Measurements from ENCODE around the gene DOHH. TPM values are rescaled to one million over a fixed set of nuclear protein-coding genes. Genes with fewer than 3 reads are reported as not detected.

DOHH gene
- total and polyA plus RNA-seq, 9 of the 15 experiments (the other 6 are each of a cell fraction or from before 2014, with no cell fraction given), result 0.14 to 47.2 (median 5.1) TPM

DNA sequence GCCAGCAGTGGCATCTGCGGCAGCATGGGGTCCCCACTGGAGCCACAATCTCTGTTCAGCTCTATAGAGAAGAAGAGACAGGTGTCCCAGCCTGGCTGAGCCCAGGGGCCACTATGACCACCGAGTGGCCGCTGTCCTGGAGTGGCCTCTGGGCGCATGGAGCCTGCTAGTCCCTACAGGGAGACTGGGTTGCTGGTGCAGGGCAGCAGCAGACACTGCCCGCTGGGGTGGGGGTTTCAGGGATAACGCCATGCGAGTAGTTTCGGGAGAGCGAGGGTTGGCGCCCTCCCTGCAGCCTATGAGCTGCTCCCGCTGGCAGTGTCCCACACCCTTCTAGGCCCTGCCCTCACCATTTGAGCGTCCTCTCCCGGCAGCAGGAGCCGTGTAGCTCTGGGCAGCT is 27.6 kb upstream of the DOHH start:
- ATAC-seq (no peak), FAIRE-seq (no peak), DNase-seq (ENCODE audit: extremely low read depth in 1 of 4, low spot score in 3 of 4) (no peak)
- Histone ChIP-seq H3K79me2 (ENCODE audit: control insufficient read depth, insufficient read depth, low read length) (peaks cover 7% of the 10 kb centered on the region; the same call in 2 of the 3 replicates), H2AFZ (ENCODE audit: low read depth, low read length) (no peak overlapping the region), H3K4me2 (ENCODE audit: insufficient read depth, low read length) (no peak overlapping the region), H3K9me1 (ENCODE audit: control insufficient read depth, insufficient read depth, low read length) (peaks cover 2% of the 10 kb centered on the region), H3K4me3 (no peak overlapping the region), H3K4me1 (replicated peaks in 1 of 2; ENCODE audit: control insufficient read depth in 2 of 2, insufficient read depth in 2 of 2, low read length in 2 of 2) (peaks cover 0 to 40% of the 10 kb centered on the region in 2 experiments; a peak in 2 of 5 replicates), H3K36me3 (ENCODE audit: control insufficient read depth, insufficient read depth, low read length) (peaks cover 70% of the 10 kb centered on the region; the same call in 1 of the 3 replicates), H3K27me3 (ENCODE audit: control insufficient read depth in 2 of 2, insufficient read depth in 2 of 2, low read length in 2 of 2) (no peaks in the 10 kb centered on the region), H4K20me1 (replicated peaks; ENCODE audit: control insufficient read depth, insufficient read depth, low read length) (peaks cover 7% of the 10 kb centered on the region; the same call in 1 of the 2 replicates), H3K27ac (ENCODE audit: extremely low read depth, low read depth, low read length) (no peak overlapping the region), H3K9me3 (replicated peaks; ENCODE audit: control insufficient read depth, insufficient read depth, low read depth, low read length) (no peaks in the 10 kb centered on the region), H3K9ac (ENCODE audit: insufficient read depth in 1 of 2, low read depth in 2 of 2, low read length in 2 of 2) (no peak overlapping the region; a peak in 1 of 4 replicates)
- POLR2A ChIA-PET, result interaction anchor here (0.6 to 1.8 kb wide), 5 partner anchors 8 to 1113 kb away, joined by 3 to 6 read pairs (median 3); no protein-coding TSS in a partner anchor
- CTCF ChIA-PET (ENCODE audit: low intra/inter-chr PET ratio), result no interaction called here
- intact Hi-C loops (cut with micrococcal nuclease), result no loop called here
- BruUV-seq (replicated peaks), result no TSS peak
- in situ Hi-C loops (cut with MboI), result no loop called here
- no peak for TF ChIP-seq NONO (IDR thresholded peaks at IDR 0.05; ENCODE audit: low read depth in 2 of 2, low read length in 1 of 2)
- TF ChIP-seq POLR2AphosphoS5 (IDR thresholded peaks at IDR 0.05; ENCODE audit: control insufficient read depth, insufficient read depth, low read depth, low read length), result 0 out of 2 replicates have a peak, but pooled peaks have one; percentile 22
- TF ChIP-seq ZNF507 (tag; conservative IDR thresholded peaks at IDR 0.05), result no peak
- 96% methylated on average over 13 of the region's 14 CpGs for WGBS (ENCODE audit: insufficient coverage, low coverage, missing lambda C conversion rate)

DNA sequence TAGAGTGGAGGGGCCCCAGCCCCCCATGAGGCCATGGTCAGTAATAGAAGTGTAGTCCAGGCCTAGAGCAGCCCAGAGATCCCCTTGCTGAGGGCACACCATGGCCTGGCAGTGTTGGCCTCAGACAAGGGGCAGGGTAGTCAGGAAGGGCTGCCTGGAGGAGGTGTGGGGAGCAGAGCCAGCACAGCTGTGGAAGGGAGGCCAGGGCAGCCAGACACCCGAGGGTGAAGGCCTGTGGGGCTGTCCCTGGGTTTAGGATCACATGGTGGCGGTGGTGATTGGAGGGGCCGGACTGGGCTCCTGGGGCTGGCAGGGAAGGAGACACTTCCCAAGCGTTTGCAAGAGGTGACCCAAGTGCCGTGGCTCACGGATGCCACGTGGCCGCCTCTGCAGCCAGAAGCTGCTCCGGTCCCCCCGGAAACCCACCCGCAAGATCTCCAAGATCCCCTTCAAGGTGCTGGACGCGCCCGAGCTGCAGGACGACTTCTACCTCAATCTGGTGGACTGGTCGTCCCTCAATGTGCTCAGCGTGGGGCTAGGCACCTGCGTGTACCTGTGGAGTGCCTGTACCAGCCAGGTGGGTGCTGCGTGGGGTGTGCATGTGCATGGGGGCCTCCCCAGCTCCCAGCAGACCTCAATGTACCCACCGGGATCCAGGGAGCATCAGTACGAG is 26.9 kb upstream of the DOHH start:
- no peaks in the 10 kb centered on the region for H3K9me3 ChIP-seq (replicated peaks; ENCODE audit: control insufficient read depth, insufficient read depth, low read depth, low read length)
- no TSS peak for BruUV-seq (replicated peaks)
- H3K9me1 ChIP-seq (ENCODE audit: control insufficient read depth, insufficient read depth, low read length), result peaks cover 2% of the 10 kb centered on the region
- FAIRE-seq (no peak), ATAC-seq (no peak), DNase-seq (ENCODE audit: extremely low read depth in 1 of 4, low spot score in 3 of 4) (no peak)
- H3K9ac ChIP-seq (ENCODE audit: insufficient read depth in 1 of 2, low read depth in 2 of 2, low read length in 2 of 2), result peak overlapping the region in 1 of 2 experiments; percentile 17; a peak in 1 of 4 replicates
- H4K20me1 ChIP-seq (replicated peaks; ENCODE audit: control insufficient read depth, insufficient read depth, low read length), result peaks cover 7% of the 10 kb centered on the region; the same call in 1 of the 2 replicates
- no peak overlapping the region for H3K4me3 ChIP-seq
- peaks cover 0 to 46% of the 10 kb centered on the region in 2 experiments; a peak in 2 of 5 replicates for H3K4me1 ChIP-seq (replicated peaks in 1 of 2; ENCODE audit: control insufficient read depth in 2 of 2, insufficient read depth in 2 of 2, low read length in 2 of 2)
- POLR2A ChIA-PET, result interaction anchor here (0.6 to 1.8 kb wide), 6 partner anchors 8 to 106 kb away, joined by 3 to 6 read pairs (median 3); no protein-coding TSS in a partner anchor
- H2AFZ ChIP-seq (ENCODE audit: low read depth, low read length), result no peak overlapping the region
- intact Hi-C loops (cut with micrococcal nuclease), result no loop called here
- H3K79me2 ChIP-seq (ENCODE audit: control insufficient read depth, insufficient read depth, low read length), result peaks cover 14% of the 10 kb centered on the region
- 94% methylated on average over 17 of the region's 21 CpGs for WGBS (ENCODE audit: insufficient coverage, low coverage, missing lambda C conversion rate)
- in situ Hi-C loops (cut with MboI), result no loop called here
- no peaks in the 10 kb centered on the region for H3K27me3 ChIP-seq (ENCODE audit: control insufficient read depth in 2 of 2, insufficient read depth in 2 of 2, low read length in 2 of 2)
- H3K36me3 ChIP-seq (ENCODE audit: control insufficient read depth, insufficient read depth, low read length), result peaks cover 67% of the 10 kb centered on the region; the same call in 1 of the 3 replicates
- H3K27ac ChIP-seq (ENCODE audit: extremely low read depth, low read depth, low read length), result no peak overlapping the region
- CTCF ChIA-PET (ENCODE audit: low intra/inter-chr PET ratio), result no interaction called here
- H3K4me2 ChIP-seq (ENCODE audit: insufficient read depth, low read length), result no peak overlapping the region
- TF ChIP-seq, protein P1, sequence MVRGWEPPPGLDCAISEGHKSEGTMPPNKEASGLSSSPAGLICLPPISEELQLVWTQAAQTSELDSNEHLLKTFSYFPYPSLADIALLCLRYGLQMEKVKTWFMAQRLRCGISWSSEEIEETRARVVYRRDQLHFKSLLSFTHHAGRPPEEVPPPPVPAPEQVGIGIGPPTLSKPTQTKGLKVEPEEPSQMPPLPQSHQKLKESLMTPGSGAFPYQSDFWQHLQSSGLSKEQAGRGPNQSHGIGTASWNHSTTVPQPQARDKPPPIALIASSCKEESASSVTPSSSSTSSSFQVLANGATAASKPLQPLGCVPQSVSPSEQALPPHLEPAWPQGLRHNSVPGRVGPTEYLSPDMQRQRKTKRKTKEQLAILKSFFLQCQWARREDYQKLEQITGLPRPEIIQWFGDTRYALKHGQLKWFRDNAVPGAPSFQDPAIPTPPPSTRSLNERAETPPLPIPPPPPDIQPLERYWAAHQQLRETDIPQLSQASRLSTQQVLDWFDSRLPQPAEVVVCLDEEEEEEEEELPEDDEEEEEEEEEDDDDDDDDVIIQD (CRISPR knock-in tag; IDR thresholded peaks at IDR 0.05), result no peak
- TF ChIP-seq RBFOX2 (IDR thresholded peaks at IDR 0.05; ENCODE audit: low read depth, low read length) (0 out of 2 replicates have a peak, but pooled peaks have one; percentile 19), ZFP36 (IDR thresholded peaks at IDR 0.05; ENCODE audit: low read depth, low read length, partially characterized antibody) (peak; percentile 90), EWSR1 (IDR thresholded peaks at IDR 0.05; ENCODE audit: borderline replicate concordance, low read depth, partially characterized antibody) (no peak), POLR2B (IDR thresholded peaks at IDR 0.05; ENCODE audit: low read depth, partially characterized antibody) (no peak)
- TF ChIP-seq, protein P2, sequence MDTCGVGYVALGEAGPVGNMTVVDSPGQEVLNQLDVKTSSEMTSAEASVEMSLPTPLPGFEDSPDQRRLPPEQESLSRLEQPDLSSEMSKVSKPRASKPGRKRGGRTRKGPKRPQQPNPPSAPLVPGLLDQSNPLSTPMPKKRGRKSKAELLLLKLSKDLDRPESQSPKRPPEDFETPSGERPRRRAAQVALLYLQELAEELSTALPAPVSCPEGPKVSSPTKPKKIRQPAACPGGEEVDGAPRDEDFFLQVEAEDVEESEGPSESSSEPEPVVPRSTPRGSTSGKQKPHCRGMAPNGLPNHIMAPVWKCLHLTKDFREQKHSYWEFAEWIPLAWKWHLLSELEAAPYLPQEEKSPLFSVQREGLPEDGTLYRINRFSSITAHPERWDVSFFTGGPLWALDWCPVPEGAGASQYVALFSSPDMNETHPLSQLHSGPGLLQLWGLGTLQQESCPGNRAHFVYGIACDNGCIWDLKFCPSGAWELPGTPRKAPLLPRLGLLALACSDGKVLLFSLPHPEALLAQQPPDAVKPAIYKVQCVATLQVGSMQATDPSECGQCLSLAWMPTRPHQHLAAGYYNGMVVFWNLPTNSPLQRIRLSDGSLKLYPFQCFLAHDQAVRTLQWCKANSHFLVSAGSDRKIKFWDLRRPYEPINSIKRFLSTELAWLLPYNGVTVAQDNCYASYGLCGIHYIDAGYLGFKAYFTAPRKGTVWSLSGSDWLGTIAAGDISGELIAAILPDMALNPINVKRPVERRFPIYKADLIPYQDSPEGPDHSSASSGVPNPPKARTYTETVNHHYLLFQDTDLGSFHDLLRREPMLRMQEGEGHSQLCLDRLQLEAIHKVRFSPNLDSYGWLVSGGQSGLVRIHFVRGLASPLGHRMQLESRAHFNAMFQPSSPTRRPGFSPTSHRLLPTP (IDR thresholded peaks at IDR 0.05; ENCODE audit: borderline replicate concordance, extremely low read depth, insufficient read length), result no peak
